GM23338 (cell line): ENCODE results near the gene SH3PXD2B. TPM values are rescaled to one million over a fixed set of nuclear protein-coding genes. Genes with fewer than 3 reads are reported as not detected.

ENCODE experiments used
- ETS1 ChIP-seq: IDR thresholded peaks from 2 replicates; pipeline ENCODE4 v1.6.1; 2016; ENCODE audit warnings: antibody characterized with exemption
- ZNF331 ChIP-seq: fragments of 250-450 bp; sonication (Bioruptor Pico); IDR thresholded peaks from 2 replicates; pipeline ENCODE4 v1.5.0; 2020; ENCODE audit warnings: low read depth, mild to moderate bottlenecking, moderate library complexity
- ZNF462 ChIP-seq: fragments of 250-450 bp; sonication (Bioruptor Pico); IDR thresholded peaks from 2 replicates; pipeline ENCODE4 v1.5.0; 2020; ENCODE audit warnings: mild to moderate bottlenecking, moderate library complexity
- polyA plus RNA-seq: library from polyadenylated mRNA; unstranded; fragments of >200 nt; fragmentation: Nextera tagmentation; extraction: Ambion mirVana; gene quantifications from 2 replicates; pipeline ENCODE4 v1.2.1, GENCODE V29; 2016
- total RNA-seq: library from RNA; depleted of rRNA; stranded (reverse); fragments of >200 nt; shearing (Covaris generic); gene quantifications from 2 replicates; pipeline ENCODE4 v1.2.3, GENCODE V29; 2014; rRNA removed

SH3PXD2B gene
- total and polyA plus RNA-seq, 2 experiments from 2014 or later, result 40.2 to 52.5 TPM

GRCh38 chr5:172276214-172276613 is 178.1 kb downstream of the SH3PXD2B start (continued):
- TF ChIP-seq ZNF331 (no peak), ZNF462 (CRISPR knock-in tag) (no peak), ETS1 (no peak)

Other genes with a start within 250 kb of the SH3PXD2B start
- 44.2 and 46.3 TPM in 2 replicates for gene UBTD2, start 170.8 kb downstream of the SH3PXD2B start, total RNA-seq
- gene UBTD2, start 170.8 kb downstream of the SH3PXD2B start, polyA plus RNA-seq, result 15.5 and 17.9 TPM in 2 replicates
- gene NEURL1B, start 186.7 kb upstream of the SH3PXD2B start, total RNA-seq, result 11.4 and 13.3 TPM in 2 replicates
- gene NEURL1B, start 186.7 kb upstream of the SH3PXD2B start, polyA plus RNA-seq, result 1.9 and 2.1 TPM in 2 replicates